BLaER1 treated with 17β-estradiol and CSF1 and Interleukin-3, amounts not matched to agents 10 nM and 100 nM (cell line): ENCODE data around the gene PLA2G4A.

Experiments
- H3K27ac ChIP-seq, 11 experiments: shearing (Covaris generic); formaldehyde crosslinking; 2 replicates each; pipeline ENCODE4 v1.8.1; 2022
- H3K27me3 ChIP-seq, 11 experiments: shearing (Covaris generic); formaldehyde crosslinking; 2 replicates each; pipeline ENCODE4 v1.8.1; 2022
- H3K36me3 ChIP-seq, 11 experiments: shearing (Covaris generic); formaldehyde crosslinking; 2 replicates each; pipeline ENCODE4 v1.8.1; 2022
- H3K4me1 ChIP-seq, 10 experiments: shearing (Covaris generic); formaldehyde crosslinking; 2 replicates each; pipeline ENCODE4 v1.8.1; 2022
- H3K4me2 ChIP-seq, 11 experiments: shearing (Covaris generic); formaldehyde crosslinking; 2 replicates each; pipeline ENCODE4 v1.8.1; 2022
- H3K4me3 ChIP-seq, 10 experiments: shearing (Covaris generic); formaldehyde crosslinking; 2 replicates each; pipeline ENCODE4 v1.8.1; 2022
- H3K9ac ChIP-seq, 11 experiments: shearing (Covaris generic); formaldehyde crosslinking; 2 replicates each; pipeline ENCODE4 v1.8.1; 2022
- H3K9me3 ChIP-seq, 11 experiments: shearing (Covaris generic); formaldehyde crosslinking; replicated peaks in 1 of 11; 2 replicates each; pipeline ENCODE4 v1.8.1; 2022
- H4K20me1 ChIP-seq, 11 experiments: shearing (Covaris generic); formaldehyde crosslinking; 2 replicates each; pipeline ENCODE4 v1.8.1; 2022
- Cebpa-rat ChIP-seq, 11 experiments: shearing (Covaris generic); IDR thresholded peaks; 2 replicates each; pipeline ENCODE4 v1.8.1; 2022

Gene PLA2G4A

GRCh38 chr1:186828611-186829454 is at the start of gene PLA2G4A:
Gene PLA2G4A (plus strand): TSS chr1:186828949. CDS start chr1:186854355, 25,406 bp downstream.
- no peaks in the 10 kb centered on the region for H3K27me3 ChIP-seq
- H3K9me3 ChIP-seq: no peaks in the 10 kb centered on the region
- peak within 1 kb of the TSS; percentile 42 to 79 (median 54) for H3K4me2 ChIP-seq
- peak within 1 kb of the TSS in 8 of 11 experiments; percentile 20 to 65 (median 58); a peak in 11 of 22 replicates for H3K9ac ChIP-seq
- no peak for TF ChIP-seq Cebpa-rat (IDR thresholded peaks at IDR 0.05)
- H4K20me1 ChIP-seq: no peaks in the 10 kb centered on the region
- H3K36me3 ChIP-seq: no peaks in the 10 kb centered on the region
- H3K27ac ChIP-seq: peak within 1 kb of the TSS in 3 of 11 experiments; percentile 11 to 38 (median 27); a peak in 3 of 22 replicates
- H3K4me3 ChIP-seq: peak within 1 kb of the TSS; percentile 30 to 63 (median 49); a peak in 18 of 20 replicates
- peaks cover 0 to 29% (median 0%) of the 10 kb centered on the region in 10 experiments; a peak in 5 of 20 replicates for H3K4me1 ChIP-seq

- Histone ChIP-seq H3K27me3 (no peaks in the 10 kb centered on the region), H3K4me3 (no peak overlapping the region), H3K4me1 (peaks cover 0 to 22% (median 10%) of the 10 kb centered on the region in 10 experiments; a peak in 13 of 20 replicates)
Measured at GRCh38 chr1:186780076-186780475, 48.7 kb upstream of the PLA2G4A start.

GRCh38 chr1:186781730-186782129 is 47.0 kb upstream of the PLA2G4A start:
- TF ChIP-seq Cebpa-rat (IDR thresholded peaks at IDR 0.05): no peak
- Histone ChIP-seq H3K9ac (no peak overlapping the region), H3K9me3 (no peaks in the 10 kb centered on the region), H3K27ac (no peak overlapping the region), H3K4me1 (peaks cover 0 to 10% (median 0%) of the 10 kb centered on the region in 10 experiments; a peak in 4 of 20 replicates), H3K4me3 (no peak overlapping the region), H4K20me1 (no peaks in the 10 kb centered on the region), H3K4me2 (no peak overlapping the region), H3K36me3 (no peaks in the 10 kb centered on the region), H3K27me3 (no peaks in the 10 kb centered on the region)

More at GRCh38 chr1:186780076-186780475, 48.7 kb upstream of the PLA2G4A start:
- no peak overlapping the region for H3K27ac ChIP-seq
- no peaks in the 10 kb centered on the region for H3K9me3 ChIP-seq
- no peaks in the 10 kb centered on the region for H4K20me1 ChIP-seq
- H3K9ac ChIP-seq: no peak overlapping the region
- no peaks in the 10 kb centered on the region for H3K36me3 ChIP-seq
- no peak for TF ChIP-seq Cebpa-rat (IDR thresholded peaks at IDR 0.05)
- peak overlapping the region in 3 of 11 experiments; percentile 1 to 45 (median 25); a peak in 4 of 22 replicates for H3K4me2 ChIP-seq

DNA sequence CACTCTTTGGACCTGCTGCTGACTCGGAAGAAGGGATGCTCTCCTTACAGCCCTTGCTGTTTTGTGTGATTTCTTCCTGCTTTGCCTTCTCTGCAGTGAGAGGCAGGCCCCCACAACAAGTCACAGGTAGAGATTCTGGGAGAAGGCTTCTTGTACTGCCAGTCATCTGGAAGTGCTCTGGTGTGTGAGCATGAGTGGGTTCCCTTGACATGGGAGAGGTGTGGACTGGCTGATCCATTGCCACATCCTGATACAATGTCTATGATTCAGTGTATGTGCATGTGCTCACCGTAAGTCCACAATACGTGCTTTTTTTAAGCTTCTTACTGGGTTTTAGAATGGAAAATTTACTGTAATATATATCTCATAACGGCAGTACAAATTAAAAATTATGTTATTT is 46.0 kb upstream of the PLA2G4A start:
- H3K9ac ChIP-seq: no peak overlapping the region
- no peak overlapping the region for H3K27ac ChIP-seq
- H3K36me3 ChIP-seq: no peaks in the 10 kb centered on the region
- TF ChIP-seq Cebpa-rat (IDR thresholded peaks at IDR 0.05): no peak
- no peaks in the 10 kb centered on the region for H3K9me3 ChIP-seq
- H3K4me2 ChIP-seq: no peak overlapping the region
- peaks cover 0 to 10% (median 0%) of the 10 kb centered on the region in 10 experiments; a peak in 3 of 20 replicates for H3K4me1 ChIP-seq
- H3K4me3 ChIP-seq: no peak overlapping the region
- H3K27me3 ChIP-seq: no peaks in the 10 kb centered on the region
- H4K20me1 ChIP-seq: no peaks in the 10 kb centered on the region

GRCh38 chr1:186783193-186783592 is 45.6 kb upstream of the PLA2G4A start:
- Histone ChIP-seq H3K4me3 (no peak overlapping the region), H3K4me2 (no peak overlapping the region), H3K36me3 (no peaks in the 10 kb centered on the region), H3K4me1 (peaks cover 0 to 10% (median 0%) of the 10 kb centered on the region in 10 experiments; a peak in 3 of 20 replicates), H3K9ac (no peak overlapping the region), H3K27ac (no peak overlapping the region), H3K9me3 (no peaks in the 10 kb centered on the region), H3K27me3 (no peaks in the 10 kb centered on the region), H4K20me1 (no peaks in the 10 kb centered on the region)
- TF ChIP-seq Cebpa-rat (IDR thresholded peaks at IDR 0.05): no peak

DNA sequence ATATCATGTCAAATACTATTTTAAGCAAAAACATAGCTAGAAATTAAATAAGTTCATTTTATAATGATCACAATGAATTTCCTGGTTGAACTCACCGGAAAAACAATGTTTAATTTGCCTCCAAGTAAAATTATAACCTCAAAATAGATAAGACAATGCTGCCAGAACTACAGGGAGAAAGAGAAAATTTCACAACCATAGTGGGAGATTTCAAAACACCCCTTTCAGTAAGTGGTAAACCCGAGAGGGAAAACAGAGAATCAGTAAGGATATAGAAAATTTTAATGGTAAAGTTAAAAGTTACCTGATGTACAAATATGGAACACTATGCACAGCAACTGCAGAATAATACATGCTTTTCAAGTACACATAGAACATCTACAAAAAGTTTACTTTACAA is 43.2 kb upstream of the PLA2G4A start:
- Histone ChIP-seq H3K4me2 (no peak overlapping the region), H4K20me1 (no peaks in the 10 kb centered on the region), H3K27me3 (no peaks in the 10 kb centered on the region), H3K4me3 (no peak overlapping the region), H3K36me3 (no peaks in the 10 kb centered on the region), H3K9me3 (no peaks in the 10 kb centered on the region), H3K4me1 (no peaks in the 10 kb centered on the region), H3K9ac (no peak overlapping the region), H3K27ac (no peak overlapping the region)
- no peak for TF ChIP-seq Cebpa-rat (IDR thresholded peaks at IDR 0.05)

DNA sequence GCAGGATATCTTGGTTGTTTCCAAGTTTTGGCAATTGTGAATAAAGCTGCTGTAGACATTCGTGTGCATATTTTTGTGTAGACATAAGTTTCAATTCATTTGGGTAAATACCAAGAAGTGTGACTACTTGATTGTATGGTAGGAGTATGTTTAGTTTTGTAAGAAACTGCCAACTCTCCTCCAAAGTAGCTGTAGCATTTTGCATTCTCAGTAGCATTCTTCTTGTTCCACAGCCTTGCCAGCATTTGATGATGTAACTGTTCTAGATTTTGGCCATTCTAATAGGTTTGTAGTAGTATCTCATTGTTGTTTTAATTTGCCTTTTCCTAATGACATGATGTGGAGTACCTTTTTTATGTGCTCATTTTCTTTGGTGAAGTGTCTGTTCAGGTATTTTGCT is 38.6 kb upstream of the PLA2G4A start:
- Histone ChIP-seq H3K4me2 (no peak overlapping the region), H3K4me3 (no peak overlapping the region), H3K27ac (no peak overlapping the region), H3K4me1 (no peaks in the 10 kb centered on the region), H4K20me1 (no peaks in the 10 kb centered on the region), H3K27me3 (no peaks in the 10 kb centered on the region), H3K9ac (no peak overlapping the region), H3K36me3 (no peaks in the 10 kb centered on the region), H3K9me3 (no peaks in the 10 kb centered on the region)
- no peak for TF ChIP-seq Cebpa-rat (IDR thresholded peaks at IDR 0.05)

- no peak overlapping the region for H3K9ac ChIP-seq
- H3K4me2 ChIP-seq: no peak overlapping the region
- TF ChIP-seq Cebpa-rat (IDR thresholded peaks at IDR 0.05): no peak
- H3K4me3 ChIP-seq: no peak overlapping the region
- H3K27ac ChIP-seq: no peak overlapping the region
- H3K4me1 ChIP-seq: no peaks in the 10 kb centered on the region
- H3K9me3 ChIP-seq: no peaks in the 10 kb centered on the region
- H3K36me3 ChIP-seq: no peaks in the 10 kb centered on the region
- no peaks in the 10 kb centered on the region for H4K20me1 ChIP-seq
- H3K27me3 ChIP-seq: no peaks in the 10 kb centered on the region
Measured at GRCh38 chr1:186792870-186793581, 35.7 kb upstream of the PLA2G4A start.

GRCh38 chr1:186793582-186793927 is 35.2 kb upstream of the PLA2G4A start:
- H3K9me3 ChIP-seq: no peaks in the 10 kb centered on the region
- H3K9ac ChIP-seq: no peak overlapping the region
- H3K27me3 ChIP-seq: no peaks in the 10 kb centered on the region
- H3K27ac ChIP-seq: no peak overlapping the region
- H4K20me1 ChIP-seq: no peaks in the 10 kb centered on the region
- no peak overlapping the region for H3K4me2 ChIP-seq
- H3K4me1 ChIP-seq: no peaks in the 10 kb centered on the region
- no peaks in the 10 kb centered on the region for H3K36me3 ChIP-seq
- no peak for TF ChIP-seq Cebpa-rat (IDR thresholded peaks at IDR 0.05)
- H3K4me3 ChIP-seq: no peak overlapping the region
